Breast epithelium (tissue), 4 donors: ENCODE results near the gene TRIM65. TPM values are rescaled to one million over a fixed set of nuclear protein-coding genes. Genes with fewer than 3 reads are reported as not detected.
"Not testable (repeated sequence)": the region's sequence is repeated elsewhere in the genome, so short reads cannot be mapped to it uniquely, and the experiment has no call there.

ENCODE experiments used
- DNase-seq, 2 donors: peaks; one replicate each; pipeline ENCODE4 v3.0.0-alpha.2; 2019; ENCODE audit warnings: low spot score in 2 of 2
- H3K27ac ChIP-seq, 2 donors: fragments of 200-600 bp; sonication (generic) in 1 of 2; one replicate each; pipeline ENCODE4 v1.5.1; 2016 to 2019; ENCODE audit warnings: mild to moderate bottlenecking in 1 of 2
- H3K27me3 ChIP-seq, 2 donors: fragments of 200-600 bp; sonication (generic) in 1 of 2; one replicate each; pipeline versions ENCODE4 v1.5.1 to v1.6.0; 2017 to 2019; ENCODE audit warnings: control low read depth in 1 of 2, mild to moderate bottlenecking in 1 of 2
- H3K36me3 ChIP-seq: fragments of 200-600 bp; one replicate; pipeline ENCODE4 v1.5.1; 2019
- H3K4me1 ChIP-seq, 2 donors: fragments of 200-600 bp; sonication (generic); one replicate each; pipeline ENCODE4 v1.5.1; 2016 to 2019; ENCODE audit warnings: control low read depth in 1 of 2
- H3K4me3 ChIP-seq, 3 donors: fragments of 200-600 bp; sonication (generic); 1 replicate in 2 of 3; 2 replicates in 1 of 3; pipeline ENCODE4 v1.5.1; 2016 to 2019; ENCODE audit warnings: mild to moderate bottlenecking in 3 of 3, moderate library complexity in 2 of 3
- H3K9me3 ChIP-seq, 2 donors: fragments of 200-600 bp; sonication (generic) in 1 of 2; one replicate each; pipeline ENCODE4 v1.5.1; 2016 to 2019; ENCODE audit warnings: control low read depth in 1 of 2
- POLR2A ChIP-seq: fragments of 450-650 bp; IDR thresholded peaks from one replicate; pipeline ENCODE4 v1.6.1; 2016; ENCODE audit warnings: antibody characterized with exemption, mild to moderate bottlenecking, moderate library complexity
- POLR2AphosphoS5 ChIP-seq, 3 donors: sonication (generic); formaldehyde crosslinking; IDR thresholded peaks; one replicate each; pipeline ENCODE4 v1.6.1; 2017; ENCODE audit warnings: antibody characterized with exemption in 3 of 3
- intact Hi-C: fragments of 100-400 bp; cut with DNase I; formaldehyde crosslinking; loops from one replicate; pipeline ENCODE4 v1.15.1; 2023; ENCODE audit warnings: low total_unique reads
- total RNA-seq, 3 donors: library from RNA; depleted of rRNA; stranded (reverse); fragments of >200 nt; gene quantifications; one replicate each; pipeline ENCODE4 v1.1.0, GENCODE V29; 2016
- TF ChIP-seq, protein P1 (sequence below), 3 donors: fragments of 450-650 bp; IDR thresholded peaks; one replicate each; pipeline ENCODE4 v1.5.1; 2016 to 2017; ENCODE audit warnings: antibody characterized with exemption in 3 of 3, mild to moderate bottlenecking in 3 of 3, moderate library complexity in 3 of 3

Gene TRIM65
- total RNA-seq, 3 donors from 2014 or later = 16.7 to 28.8 (median 23.3) TPM

DNA sequence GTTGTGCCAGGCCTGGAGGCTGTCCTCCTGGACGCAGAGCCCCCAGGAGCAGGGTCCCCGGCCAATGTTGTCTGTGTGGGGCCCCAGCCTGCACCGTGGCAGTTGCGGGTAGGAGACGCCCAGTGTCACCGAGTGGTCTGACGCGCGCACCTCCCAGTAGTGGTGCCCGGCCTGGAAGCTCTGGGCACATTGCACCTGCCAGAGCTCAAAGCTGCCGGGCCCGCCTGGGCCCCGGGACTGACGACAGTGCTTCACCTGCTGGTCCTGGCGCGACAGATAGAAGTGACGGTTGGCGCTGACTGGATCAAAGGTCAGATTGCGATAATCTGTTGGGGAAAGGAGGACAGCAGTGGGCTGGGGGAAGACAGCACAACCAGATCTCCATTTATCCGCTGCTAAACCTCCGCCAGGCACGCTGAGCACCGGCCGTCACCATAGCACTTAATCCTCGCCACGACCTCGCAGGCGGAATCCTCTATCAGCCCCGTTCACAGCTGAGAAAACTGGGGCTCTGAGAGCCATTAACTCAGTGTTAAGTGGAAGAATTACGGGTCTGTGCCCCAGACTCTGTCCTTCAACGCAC lies 5.6 kb downstream of the TRIM65 start:
- Histone ChIP-seq H3K4me3 (no peak overlapping the region), H3K27ac (no peak overlapping the region), H3K4me1 (peaks cover 0 to 16% of the 10 kb centered on the region in 2 donors), H3K9me3 (no peaks in the 10 kb centered on the region), H3K27me3 (no peaks in the 10 kb centered on the region), H3K36me3 (no peaks in the 10 kb centered on the region)
- TF ChIP-seq POLR2A (no peak), POLR2AphosphoS5 (IDR thresholded peaks at IDR 0.05) (no peak)
- TF ChIP-seq, protein P1, sequence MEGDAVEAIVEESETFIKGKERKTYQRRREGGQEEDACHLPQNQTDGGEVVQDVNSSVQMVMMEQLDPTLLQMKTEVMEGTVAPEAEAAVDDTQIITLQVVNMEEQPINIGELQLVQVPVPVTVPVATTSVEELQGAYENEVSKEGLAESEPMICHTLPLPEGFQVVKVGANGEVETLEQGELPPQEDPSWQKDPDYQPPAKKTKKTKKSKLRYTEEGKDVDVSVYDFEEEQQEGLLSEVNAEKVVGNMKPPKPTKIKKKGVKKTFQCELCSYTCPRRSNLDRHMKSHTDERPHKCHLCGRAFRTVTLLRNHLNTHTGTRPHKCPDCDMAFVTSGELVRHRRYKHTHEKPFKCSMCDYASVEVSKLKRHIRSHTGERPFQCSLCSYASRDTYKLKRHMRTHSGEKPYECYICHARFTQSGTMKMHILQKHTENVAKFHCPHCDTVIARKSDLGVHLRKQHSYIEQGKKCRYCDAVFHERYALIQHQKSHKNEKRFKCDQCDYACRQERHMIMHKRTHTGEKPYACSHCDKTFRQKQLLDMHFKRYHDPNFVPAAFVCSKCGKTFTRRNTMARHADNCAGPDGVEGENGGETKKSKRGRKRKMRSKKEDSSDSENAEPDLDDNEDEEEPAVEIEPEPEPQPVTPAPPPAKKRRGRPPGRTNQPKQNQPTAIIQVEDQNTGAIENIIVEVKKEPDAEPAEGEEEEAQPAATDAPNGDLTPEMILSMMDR (IDR thresholded peaks at IDR 0.05) = no peak
- no peak for DNase-seq
- intact Hi-C loops = no loop called here

DNA sequence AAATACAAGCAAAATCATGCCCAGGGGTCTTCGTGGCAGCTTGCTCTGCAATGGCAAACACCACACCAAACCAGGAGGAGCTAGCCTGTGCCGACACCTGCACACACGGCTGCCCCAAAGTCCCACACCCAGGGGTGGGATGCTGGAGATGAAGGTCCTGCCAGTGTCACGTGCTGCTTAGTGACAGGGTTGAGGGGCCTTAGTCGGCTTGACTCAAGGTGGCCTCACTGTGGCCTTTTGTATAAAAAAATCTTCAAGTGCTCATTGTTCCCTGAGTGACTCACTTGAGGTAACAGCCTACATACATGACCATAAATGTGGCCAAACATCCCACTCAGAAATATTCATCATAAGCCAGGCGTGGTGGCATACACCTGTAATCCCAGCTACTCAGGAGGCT lies 7.3 kb downstream of the TRIM65 start:
- H3K4me3 ChIP-seq = no peak overlapping the region
- intact Hi-C loops = no loop called here
- TF ChIP-seq POLR2AphosphoS5 (IDR thresholded peaks at IDR 0.05) = no peak
- no peaks in the 10 kb centered on the region for H3K4me1 ChIP-seq
- no peak overlapping the region for H3K27ac ChIP-seq
- no peaks in the 10 kb centered on the region for H3K9me3 ChIP-seq
- DNase-seq = no peak
- no peaks in the 10 kb centered on the region for H3K27me3 ChIP-seq
- H3K36me3 ChIP-seq = no peaks in the 10 kb centered on the region

DNA sequence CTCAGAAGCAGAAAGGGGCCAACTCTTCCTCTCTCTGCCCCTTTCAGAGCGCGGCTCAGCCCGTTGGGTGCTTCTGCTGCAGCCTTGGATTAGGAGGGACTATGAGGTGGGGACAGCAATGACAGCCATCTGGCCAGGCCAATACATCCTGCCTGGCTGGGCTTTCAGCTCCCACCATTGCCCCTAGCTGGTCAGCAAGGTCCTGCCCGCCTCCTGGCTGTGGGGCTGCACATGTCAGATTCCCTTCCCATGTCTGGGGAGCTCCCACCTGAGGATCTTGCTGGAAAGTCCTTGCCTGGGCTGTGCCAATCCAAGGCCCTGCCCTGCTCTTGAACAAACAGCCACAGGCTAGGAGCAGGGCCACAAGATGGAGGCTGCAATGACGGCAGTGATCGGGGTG lies 8.3 kb downstream of the TRIM65 start:
- Histone ChIP-seq H3K9me3 (no peaks in the 10 kb centered on the region), H3K4me3 (no peak overlapping the region), H3K27me3 (no peaks in the 10 kb centered on the region), H3K4me1 (no peaks in the 10 kb centered on the region), H3K36me3 (no peaks in the 10 kb centered on the region), H3K27ac (no peak overlapping the region)
- TF ChIP-seq, protein P1 (IDR thresholded peaks at IDR 0.05) = no peak
- TF ChIP-seq POLR2A (no peak), POLR2AphosphoS5 (IDR thresholded peaks at IDR 0.05) (no peak)
- intact Hi-C loops = no loop called here
- DNase-seq = no peak

DNA sequence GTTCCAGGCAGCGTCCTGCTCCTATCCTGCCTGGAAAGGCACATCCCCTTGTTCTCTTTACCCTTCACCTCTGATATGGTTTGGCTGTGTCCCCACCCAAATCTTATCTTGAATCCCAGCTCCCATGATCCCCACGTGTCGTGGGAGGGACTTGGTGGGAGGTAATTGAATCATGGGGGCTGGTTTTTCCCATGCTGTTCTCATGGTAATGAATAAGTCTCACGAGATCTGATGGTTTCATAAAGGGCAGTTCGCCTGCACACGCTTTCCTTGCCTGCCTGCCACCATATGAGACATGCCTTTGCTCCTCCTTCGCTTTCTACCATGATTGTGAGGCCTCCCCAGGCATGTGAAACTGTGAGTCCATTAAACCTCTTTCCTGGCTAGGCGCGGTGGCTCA lies 10.9 kb downstream of the TRIM65 start:
- H3K4me1 ChIP-seq, H3K9me3 ChIP-seq, H3K27me3 ChIP-seq, H3K4me3 ChIP-seq, H3K27ac ChIP-seq, H3K36me3 ChIP-seq, intact Hi-C loops, DNase-seq: not testable (repeated sequence)

DNA sequence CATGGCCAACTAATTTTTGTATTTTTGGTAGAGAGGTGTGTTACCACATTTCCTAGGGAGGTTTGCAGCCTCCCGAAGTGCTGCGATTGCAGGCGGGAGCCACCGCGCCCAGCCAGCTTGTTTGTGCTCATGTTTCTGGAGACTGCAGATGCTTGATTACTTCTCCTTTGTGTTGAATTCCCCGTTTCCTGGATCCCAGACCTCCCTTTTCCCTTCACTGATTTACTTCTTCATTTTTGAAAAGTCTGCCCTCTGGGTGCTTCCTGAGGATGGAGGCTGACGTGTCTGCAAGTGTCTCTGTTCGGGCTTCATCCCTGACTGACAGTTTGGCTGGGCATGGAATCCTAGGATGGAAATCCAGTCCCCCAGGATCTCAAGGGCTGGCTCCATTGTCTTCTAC lies 11.3 kb downstream of the TRIM65 start:
- Histone ChIP-seq H3K27me3 (no peaks in the 10 kb centered on the region), H3K4me3 (no peak overlapping the region), H3K36me3 (no peaks in the 10 kb centered on the region), H3K27ac (no peak overlapping the region), H3K4me1 (no peaks in the 10 kb centered on the region), H3K9me3 (no peaks in the 10 kb centered on the region)
- intact Hi-C loops = no loop called here
- no peak for DNase-seq
- TF ChIP-seq, protein P1 (IDR thresholded peaks at IDR 0.05) = no peak
- TF ChIP-seq POLR2A = no peak
- TF ChIP-seq POLR2AphosphoS5 (IDR thresholded peaks at IDR 0.05) = no peak

DNA sequence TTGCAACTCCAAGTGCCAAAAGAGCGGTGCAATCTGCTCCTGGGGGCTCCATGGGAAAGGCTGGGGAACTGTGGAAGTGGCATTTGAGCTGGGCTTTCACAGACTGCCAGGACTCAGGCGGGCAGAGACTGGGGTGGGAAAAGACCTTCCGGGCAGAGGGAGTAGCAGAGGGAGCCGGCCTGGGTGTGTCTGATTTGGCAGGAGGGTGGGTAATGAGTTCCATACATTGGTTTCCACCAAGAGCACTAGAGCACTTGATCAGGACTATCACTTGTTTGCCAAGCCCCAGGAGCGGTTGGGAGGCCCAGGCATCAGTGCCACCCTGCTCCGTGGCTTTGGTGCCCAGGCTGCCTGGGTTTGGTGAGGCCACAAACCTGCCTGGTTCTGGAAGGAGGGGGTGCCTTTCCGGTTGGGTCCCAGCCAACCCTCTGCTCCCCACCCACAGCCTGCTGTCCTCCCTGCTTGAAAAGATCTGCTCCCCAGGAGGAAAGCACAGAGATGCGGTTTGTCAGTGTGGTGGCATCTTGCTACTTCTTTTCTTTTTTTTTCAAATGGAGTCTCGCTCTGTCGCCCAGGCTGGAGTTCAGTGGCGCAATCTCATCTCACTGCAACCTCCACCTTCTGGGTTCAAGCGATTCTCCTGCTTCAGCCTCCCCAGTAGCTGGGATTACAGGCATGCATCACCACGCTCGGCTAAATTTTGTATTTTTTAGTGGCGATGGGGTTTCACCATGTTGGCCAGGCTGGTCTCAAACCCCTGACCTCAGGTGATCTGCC lies 14.9 kb downstream of the TRIM65 start:
- no peak overlapping the region for H3K27ac ChIP-seq
- intact Hi-C loops = no loop called here

More for the DNA sequence above, 14.9 kb downstream of the TRIM65 start:
- TF ChIP-seq POLR2AphosphoS5 (IDR thresholded peaks at IDR 0.05) = no peak
- TF ChIP-seq, protein P1 (IDR thresholded peaks at IDR 0.05) = no peak
- TF ChIP-seq POLR2A = no peak
- Histone ChIP-seq H3K9me3 (no peaks in the 10 kb centered on the region), H3K27me3 (no peaks in the 10 kb centered on the region), H3K4me3 (no peak overlapping the region), H3K36me3 (no peaks in the 10 kb centered on the region), H3K4me1 (peaks cover 0 to 3% of the 10 kb centered on the region in 2 donors)
- DNase-seq = no peak
